Urothelium cell line (cell line): ENCODE data around the gene PTPN4.

Experiments used
- DNase-seq: peaks from one replicate; pipeline ENCODE4 v3.0.0; 2011; ENCODE audit warnings: low spot score, mixed read lengths
- FAIRE-seq: peaks from 2 replicates; lab custom pipeline; 2011; peaks lifted over from hg19 to GRCh38; lab: Jason Lieb, UNC

The PTPN4 gene

DNA sequence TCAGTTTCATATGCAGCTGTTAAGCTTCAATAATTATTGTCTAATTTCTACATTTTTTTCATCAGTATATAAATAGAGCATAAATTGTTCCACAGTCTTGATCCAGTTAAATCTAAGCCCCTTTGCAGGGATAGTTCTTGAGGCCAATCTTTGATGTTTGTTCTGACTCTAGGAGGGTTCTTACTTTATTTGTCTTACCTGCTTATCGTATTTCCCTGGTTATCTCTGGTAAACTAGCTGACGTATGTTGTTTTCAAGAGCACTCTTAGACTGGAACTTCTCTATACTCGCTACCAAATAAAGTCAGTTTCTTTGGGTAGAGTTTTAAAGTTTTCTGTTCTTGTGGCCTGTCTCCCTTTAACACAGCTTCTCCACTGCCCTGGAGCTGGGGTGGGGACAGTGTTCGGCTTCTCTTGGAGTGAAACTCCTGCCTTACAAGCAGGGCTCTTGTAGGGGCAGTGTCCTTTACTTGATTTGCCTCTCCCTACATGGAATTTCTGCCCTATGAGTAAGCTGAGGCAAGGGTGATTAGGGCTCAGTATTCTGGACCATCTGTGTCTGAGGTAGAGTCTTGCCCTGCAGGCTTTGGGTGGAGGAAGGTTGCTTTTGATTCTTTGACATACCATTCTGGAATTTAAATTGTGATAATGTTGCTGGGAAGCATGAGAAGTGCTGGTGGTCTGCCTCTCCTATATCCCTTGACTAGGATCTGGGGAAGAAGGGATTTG is 90.3 kb downstream of the PTPN4 start:
- no peak for FAIRE-seq

DNA sequence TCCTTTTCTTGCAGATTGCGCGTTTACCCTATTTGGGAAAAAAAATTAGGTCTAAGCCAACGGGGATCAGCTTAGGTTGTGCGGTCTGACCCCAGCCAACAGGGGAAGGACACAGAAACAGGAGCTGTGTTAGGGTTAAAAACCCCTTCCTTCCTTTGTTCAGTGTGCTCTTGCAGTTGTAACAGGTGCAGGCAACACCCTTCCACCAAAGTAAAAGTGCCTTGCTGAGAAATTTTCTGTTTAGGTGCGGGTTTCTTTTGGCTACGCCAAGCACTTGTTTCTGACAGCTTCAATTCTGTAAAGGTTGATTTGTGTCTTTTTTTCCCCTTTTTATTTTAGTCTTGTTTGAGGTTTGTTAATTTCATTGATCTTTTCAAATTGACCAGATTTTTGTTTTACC is 92.5 kb downstream of the PTPN4 start:
- DNase-seq (no peak), FAIRE-seq (no peak)

More for the DNA sequence above, 90.3 kb downstream of the PTPN4 start:
- no peak for DNase-seq

DNA sequence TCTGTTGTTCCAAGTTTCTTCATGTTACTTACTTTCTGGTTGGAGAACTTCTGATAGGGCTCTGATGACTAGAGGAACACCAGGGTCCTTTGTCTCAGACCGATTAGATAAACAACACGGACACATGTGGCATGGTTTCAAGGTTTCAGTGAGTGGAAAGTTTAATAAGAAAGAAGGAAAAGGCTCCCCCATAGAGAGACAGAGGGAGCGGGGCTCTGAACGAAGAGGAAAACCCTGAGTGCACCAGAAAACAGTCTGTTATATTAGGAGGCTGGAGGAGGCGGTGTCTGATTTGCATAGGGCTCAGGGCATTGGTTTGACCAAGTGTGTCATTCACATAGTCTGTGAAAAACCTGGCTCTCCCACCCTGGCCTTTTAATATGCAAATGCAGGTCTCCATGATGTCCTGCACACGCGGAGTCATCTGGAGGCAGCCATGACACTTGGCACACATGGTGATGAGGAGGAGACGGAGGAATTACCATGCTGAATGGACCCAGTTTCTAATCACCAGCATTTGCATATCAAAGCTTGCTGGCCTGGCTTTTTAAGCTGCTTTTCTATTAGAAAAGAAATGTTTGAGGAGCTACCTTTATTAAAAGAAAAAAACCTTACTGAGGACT is 94.2 kb downstream of the PTPN4 start:
- FAIRE-seq (no peak), DNase-seq (no peak)

DNA sequence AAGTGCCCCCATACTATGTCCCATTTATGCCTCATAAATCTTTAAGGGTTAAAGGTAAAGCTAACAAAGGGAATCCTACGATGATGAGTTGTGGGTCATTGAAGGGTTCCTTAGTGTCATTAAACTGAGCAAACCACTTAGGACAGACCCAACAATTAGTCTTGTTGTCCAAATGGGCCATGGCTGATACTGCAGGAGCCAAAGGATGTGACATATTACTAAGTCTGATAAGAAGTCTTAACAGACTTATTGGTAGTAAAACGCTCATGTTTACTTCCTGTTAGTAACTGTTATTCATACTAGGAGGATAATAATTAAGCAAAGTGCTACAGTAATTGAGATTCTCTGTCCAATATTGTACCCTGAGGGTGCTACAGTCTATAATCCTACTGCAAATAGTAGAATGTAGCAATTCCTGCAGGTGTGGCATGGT is 96.8 kb downstream of the PTPN4 start:
- DNase-seq, result no peak
- FAIRE-seq, result no peak

DNA sequence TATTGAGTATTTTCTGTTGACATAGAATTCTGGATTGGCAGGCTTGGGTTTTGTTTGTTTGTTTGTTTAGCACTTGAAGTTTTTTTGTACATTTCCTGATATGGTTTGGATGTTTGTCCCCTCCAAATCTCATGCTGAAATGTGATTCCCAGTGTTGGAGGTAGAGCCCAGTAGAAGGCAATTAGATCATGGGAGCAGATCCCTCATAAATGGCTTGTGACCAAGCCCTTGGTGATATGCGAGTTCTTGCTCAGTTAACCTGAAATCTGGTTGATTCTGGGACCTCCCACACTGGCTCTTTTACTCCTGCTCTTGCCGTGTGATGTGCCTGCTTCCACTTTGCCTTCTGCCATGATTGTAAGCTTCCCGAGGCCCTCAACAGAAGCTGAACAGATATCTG is 98.0 kb downstream of the PTPN4 start:
- FAIRE-seq (no peak), DNase-seq (no peak)

DNA sequence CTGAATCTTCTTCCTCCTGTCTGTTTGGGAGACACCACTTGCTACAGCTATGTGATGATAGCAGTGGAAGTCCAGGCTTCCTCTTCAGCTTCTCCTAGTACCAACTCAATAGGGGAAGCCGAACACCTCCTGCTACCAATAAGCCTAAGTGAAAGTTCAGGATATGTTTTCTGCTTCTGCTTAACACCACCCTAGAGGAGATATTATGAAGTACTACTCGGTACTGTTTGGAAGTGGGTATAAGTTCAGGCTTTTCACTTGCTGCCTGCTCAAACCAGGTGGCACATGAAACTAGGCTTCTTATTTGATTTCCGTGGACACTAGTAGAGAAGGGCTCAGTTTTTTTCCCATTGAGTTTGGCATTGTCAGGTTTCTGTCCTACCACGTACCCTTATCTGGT is 99.8 kb downstream of the PTPN4 start:
- no peak for FAIRE-seq

DNA sequence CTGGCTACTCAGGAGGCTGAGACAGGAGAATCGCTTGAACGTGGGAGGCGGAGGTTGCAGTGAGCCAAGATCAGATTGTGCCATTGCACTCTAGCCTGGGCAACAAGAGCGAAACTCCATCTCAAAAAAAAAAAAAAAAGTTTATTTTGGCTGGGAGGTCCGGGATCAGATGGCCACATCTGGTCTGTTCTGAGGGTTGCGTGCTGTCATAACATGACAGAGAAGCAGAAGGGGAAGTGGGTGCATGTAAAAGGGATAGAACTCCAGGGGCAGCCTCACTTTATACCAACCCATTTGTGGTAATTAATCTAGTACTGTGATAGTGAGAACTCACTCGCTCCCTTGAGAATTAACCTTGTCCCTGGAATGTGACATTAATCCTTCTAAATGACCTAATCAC is 101.2 kb downstream of the PTPN4 start:
- FAIRE-seq, result no peak
- DNase-seq, result no peak

More for the DNA sequence above, 99.8 kb downstream of the PTPN4 start:
- DNase-seq, result no peak

DNA sequence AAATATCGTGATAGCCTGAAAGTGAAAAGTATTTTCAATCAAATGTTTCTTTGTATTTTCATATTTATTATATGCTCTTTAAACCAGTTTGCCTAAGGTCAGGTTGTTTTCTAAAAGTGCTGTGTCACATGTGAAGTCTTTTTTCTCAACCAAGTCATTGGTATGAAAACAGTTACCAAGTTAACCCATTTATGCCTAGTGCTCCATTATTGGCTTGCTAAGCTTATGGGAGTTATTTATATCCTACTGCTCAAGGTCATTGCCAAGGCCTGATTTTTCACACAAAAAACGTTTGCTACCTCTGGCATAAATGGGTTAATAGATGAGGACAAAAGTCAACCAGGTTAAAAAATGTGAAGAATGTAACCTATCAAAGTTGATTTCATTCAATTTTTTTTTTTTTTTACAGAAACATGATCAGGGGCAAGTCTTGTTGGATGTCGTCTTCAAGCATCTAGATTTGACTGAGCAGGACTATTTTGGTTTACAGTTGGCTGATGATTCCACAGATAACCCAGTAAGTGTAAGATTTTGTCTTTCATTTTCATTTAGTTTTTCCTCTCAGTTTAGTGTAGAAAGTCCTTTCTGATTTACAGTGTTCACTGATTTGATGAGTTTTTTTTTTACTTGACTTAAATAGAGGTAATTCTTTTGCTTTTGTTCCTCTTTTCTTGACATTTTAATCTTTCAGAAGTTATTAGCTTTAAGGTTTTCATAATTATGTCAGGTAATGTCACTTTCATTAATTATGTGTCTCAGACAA is 102.6 kb downstream of the PTPN4 start:
- DNase-seq (no peak), FAIRE-seq (no peak)

DNA sequence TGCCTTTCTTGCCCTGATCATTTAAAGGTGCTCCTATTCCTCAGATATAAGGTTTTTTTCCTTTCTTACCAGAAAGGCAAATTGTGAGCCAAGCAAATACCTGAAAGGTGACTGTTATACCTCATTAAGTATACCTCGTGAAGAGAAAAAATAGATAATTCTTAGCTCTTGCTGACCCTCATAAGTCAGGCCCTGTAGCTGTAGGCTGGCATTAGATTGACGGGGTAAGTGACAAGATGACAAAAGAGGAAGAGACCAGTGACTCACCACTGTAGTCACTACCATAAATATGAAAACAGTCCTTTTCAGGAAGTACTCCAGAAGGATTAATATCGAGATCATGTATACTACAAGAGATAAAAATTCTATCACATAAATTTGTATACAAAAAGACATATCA is 104.6 kb downstream of the PTPN4 start:
- DNase-seq, result no peak
- FAIRE-seq, result no peak

DNA sequence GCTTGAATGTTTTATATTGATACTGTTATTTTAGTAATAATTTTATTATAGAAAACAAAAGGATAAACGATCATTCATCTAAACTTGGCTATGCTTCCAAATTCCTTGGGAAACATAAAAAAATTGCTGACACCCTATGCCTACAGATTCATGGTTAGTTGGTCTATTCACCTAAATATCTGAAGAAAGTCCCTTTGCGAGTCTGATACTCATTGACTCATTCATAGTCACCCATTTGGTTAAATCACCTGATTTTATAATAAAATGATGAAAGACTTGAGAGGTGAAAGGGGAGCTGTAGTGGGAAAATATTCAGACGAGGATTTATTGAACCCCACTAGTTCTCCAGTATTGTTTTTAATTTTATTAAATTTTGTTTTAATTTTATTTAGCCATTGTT is 112.0 kb downstream of the PTPN4 start:
- FAIRE-seq (no peak), DNase-seq (no peak)

DNA sequence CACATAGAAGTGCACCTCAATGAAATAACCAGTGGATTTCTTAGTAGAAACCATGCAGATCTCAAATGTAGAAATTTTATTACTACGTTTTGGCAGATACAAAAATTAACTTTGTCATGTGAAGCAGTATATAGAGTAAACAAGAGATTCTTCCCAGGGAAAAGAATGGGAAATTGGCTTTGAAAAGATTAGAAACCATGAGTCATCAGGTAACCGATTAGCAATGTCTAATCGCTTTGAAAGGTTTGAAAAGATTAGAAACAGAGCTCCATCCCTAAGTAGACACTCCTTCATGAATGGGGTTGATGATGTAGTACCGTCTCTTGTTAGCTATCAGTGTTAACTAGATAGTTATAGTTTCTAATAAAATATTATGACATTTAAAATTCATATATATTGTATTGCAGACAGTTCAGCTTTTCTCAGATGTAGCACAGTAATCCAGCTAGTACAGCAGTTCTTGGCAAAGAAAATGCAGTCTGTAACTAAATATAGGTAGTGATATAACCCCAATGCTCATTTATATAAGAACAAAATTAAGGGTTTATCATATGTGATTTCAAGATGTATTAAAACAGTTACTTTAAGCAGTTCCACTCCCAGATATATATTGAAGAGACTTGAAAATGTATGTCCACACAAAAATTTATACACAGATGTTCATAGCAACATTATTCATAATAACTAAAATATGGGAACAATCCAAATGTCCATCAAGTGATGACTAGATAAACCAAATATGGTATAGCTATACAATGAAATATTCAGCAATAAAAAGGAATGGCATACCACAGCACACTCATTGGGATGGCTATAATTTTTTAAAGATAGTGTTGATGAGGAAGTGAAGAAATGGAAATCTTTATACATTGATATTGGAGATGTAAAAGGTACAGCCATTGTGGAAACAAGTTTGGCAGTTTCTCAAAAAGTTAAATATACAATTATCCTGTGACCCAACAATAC is 113.9 kb downstream of the PTPN4 start:
- DNase-seq (no peak), FAIRE-seq (no peak)

DNA sequence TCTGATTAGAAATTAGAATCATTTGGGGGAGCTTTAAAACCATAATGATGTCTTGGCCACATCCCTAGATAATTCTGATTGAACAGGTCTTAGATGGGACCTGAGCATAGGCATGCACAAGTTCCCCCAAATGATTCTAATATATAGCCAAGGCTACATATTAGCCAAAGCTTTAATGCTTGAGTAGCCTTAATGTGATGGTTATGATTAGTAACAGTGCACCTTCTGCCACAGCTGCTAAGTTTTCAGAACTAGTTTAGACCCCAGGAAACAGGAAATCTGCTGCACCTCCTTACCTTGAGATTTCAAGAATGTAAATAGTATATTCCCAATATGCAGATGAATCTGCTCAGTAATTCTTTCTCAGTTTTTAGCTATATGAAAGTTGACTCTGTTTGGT is 119.8 kb downstream of the PTPN4 start:
- no peak for FAIRE-seq
- DNase-seq, result no peak

DNA sequence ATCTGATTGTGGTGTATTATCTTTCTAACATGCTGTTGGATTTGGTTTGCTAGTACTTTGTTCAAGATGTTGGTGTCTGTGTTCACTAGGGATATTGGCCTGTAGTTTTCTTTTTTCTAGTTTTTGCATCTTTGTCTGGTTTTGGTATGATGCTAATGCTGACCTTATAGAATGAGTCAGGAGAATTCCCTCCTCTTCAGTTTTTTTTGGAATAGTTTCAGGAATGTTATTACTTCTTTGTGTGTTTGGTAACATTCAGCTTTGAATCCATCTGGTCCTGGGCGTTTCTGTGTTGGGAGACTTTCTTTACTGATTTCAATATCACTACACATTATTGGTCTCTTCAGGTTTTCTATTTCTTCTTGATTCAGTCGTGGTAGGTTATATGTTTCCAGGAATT is 129.0 kb downstream of the PTPN4 start:
- DNase-seq (peak; percentile 4), FAIRE-seq (no peak)

DNA sequence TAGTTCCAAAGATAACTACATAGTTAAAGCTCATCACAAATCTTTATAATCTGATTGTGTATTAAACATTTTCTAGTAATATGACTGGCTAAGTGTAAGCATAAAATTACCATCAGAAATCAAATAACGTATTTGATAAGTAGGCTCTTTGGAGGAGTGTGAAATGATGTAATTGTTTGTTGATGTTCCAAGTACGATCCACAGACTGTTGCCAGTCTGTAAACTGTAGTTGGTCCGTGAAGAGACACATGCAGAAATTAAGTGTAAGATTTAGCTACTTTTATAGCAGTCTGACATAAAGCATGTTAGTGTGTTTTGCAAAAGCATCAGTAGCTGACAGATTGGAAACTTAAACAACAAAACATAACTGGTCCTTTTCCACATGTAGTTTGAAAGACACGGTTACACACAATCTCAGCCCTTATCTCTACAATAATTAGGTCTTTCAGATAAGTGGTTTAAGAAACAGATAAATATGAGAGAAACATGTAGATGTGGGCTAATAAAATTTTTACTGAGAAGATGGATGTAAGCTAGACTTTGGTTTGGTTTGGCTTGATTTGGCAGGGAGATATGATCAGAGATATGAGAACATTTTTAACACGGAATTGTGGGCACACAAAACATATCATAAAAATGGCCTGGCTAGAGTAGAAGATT is 138.1 kb downstream of the PTPN4 start:
- DNase-seq (no peak), FAIRE-seq (no peak)

DNA sequence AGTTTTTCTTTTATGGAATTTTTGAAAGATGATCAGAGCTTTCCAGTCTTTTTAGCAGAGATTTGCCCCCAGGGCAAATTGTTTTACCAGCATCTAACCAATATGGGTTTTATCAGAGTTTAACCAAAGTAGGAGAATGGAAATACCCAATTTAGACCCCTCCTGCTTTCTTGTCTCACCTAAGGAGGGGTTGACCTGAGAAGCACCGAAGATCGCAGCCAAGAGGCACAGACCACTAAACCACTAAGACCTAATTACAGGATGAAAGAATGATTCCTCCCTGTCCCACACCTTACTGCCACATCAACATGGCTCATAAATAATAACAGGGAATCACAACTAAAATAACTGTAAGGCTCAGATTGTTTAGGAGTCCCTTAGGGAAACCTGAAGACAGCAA is 141.3 kb downstream of the PTPN4 start:
- FAIRE-seq (no peak), DNase-seq (no peak)

DNA sequence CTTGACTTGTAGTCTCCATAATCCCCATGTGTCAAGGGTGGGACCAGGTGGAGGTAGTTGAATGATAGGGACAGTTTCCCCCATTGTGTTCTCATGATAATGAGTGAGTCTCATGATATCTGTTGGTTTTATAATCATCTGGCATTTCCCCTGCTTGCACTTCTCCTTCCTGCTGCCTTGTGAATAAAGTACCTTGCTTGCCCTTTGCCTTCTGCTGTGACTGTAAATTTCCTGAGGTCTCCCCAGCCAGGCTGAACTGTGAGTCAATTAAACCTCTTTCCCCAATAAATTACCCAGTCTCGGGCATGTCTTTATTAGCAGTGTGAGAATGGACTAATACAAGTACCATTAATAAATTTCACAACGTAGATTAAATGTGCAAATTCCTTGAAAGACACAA is 150.8 kb downstream of the PTPN4 start:
- FAIRE-seq (no peak), DNase-seq (no peak)

DNA sequence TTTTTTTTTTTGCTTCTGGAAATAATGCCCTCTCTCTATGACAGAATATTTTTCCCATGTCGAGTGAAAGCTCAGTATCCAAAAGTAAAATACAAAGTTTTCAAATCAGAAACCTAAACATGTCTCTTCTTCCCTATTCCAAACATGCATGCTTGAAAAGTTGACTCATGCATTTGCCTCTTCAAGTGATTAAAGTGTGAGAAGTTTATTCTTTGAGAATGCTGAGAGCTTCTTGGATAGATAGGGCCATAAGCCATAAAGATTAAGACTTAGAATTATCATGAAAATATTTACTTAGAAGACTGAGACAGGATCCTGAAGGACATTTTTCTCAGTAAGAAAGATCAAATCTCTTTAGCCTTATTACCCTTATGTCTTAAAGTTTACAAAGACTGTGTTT is 154.5 kb downstream of the PTPN4 start:
- FAIRE-seq, result no peak
- no peak for DNase-seq

DNA sequence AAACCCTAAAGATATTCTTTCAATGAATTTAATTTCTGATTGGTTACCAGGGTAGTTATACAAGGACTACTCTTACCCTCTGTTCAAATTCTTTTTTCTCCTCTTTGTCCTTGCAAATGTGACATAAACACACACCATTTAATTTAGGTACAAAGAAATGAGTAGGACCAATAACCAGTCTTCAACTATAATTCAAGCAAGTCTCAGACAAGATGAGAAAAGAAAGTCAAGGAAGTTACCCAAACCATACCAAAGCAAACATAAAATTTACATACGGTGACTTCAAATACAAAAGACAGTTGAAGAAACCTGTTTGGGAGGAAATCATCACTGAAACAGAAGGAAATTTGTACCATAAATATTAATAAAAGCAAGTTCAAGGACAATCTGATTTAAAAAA is 162.1 kb downstream of the PTPN4 start:
- DNase-seq (no peak), FAIRE-seq (no peak)

DNA sequence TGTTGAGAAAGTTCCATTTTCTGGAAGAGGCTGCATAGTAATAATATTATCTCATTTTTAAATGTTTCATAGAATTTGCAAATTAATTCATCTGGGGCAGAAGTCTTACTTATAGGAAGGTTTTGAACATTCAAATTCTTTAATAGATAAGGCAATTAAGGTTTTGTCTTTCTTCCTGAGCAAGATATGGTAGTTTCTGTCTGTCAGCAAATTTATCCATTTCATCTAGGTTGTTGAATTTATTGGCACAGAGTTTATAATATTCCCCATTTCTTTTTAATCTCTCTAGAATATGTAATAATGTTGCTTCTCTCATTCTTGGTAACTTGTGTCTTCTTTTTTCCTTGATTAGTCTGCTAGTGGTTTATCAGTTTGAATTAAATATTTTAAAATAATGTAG is 163.0 kb downstream of the PTPN4 start:
- DNase-seq, result no peak
- no peak for FAIRE-seq

DNA sequence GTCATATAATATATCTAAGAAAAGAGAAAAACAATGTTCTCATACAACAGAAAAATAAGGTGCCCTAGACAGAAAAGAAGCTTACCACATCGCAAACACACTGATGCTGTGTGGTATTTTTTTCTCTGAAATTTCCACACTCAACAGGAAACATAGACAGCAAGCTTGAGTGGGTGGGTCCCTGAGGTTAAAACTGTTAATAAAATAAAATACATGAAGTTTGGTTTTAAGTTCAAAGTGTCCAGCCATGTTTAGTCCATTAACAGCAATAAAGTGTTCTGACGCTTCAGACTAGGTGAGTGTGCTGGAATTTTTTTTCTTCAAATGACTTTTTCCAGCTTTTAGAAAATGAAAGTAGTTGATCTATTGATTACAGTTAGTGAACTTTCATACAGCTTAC is 169.8 kb downstream of the PTPN4 start:
- no peak for DNase-seq
- no peak for FAIRE-seq
